ENCODE data around the gene RFC3.

DNA sequence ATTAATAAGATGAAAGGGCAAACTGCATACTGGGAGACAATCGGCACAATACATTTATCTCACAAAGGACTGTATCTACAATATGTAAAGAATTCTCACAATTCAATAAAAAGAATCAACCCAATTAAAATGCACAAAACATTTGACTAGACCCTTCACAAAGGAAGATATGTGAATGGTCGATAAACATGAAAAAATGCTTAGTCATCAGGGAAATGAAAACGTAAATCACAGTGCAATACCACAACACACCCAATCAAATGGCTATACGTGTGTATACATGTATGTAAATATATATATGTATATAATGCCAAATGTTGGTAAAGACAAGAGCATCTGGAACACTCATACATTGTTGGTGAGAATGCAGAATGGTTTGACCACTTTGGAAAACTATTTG, 21.9 kb upstream of the RFC3 start:
- no peak for TF ChIP-seq CTCF (IDR thresholded peaks at IDR 0.05)
- TF ChIP-seq POLR2A (IDR thresholded peaks at IDR 0.05): no peak

All from lower leg skin (tissue), 3 donors.